Stimulated activated CD8-positive, alpha-beta memory T cell treated with anti-CD3 and anti-CD28 coated beads, Interleukin-2, amount 100 ng/mL, for 1 hour (primary cell): ENCODE results near the gene TEAD1.

Source experiments
- DNase-seq, 2 donors: peaks; one replicate each; pipeline ENCODE4 v3.0.0-alpha.2; 2020; ENCODE audit warnings: low read depth in 2 of 2

Gene TEAD1

GRCh38 chr11:12834166-12834565, 159.9 kb downstream of the TEAD1 start:
- no peak for DNase-seq

DNA sequence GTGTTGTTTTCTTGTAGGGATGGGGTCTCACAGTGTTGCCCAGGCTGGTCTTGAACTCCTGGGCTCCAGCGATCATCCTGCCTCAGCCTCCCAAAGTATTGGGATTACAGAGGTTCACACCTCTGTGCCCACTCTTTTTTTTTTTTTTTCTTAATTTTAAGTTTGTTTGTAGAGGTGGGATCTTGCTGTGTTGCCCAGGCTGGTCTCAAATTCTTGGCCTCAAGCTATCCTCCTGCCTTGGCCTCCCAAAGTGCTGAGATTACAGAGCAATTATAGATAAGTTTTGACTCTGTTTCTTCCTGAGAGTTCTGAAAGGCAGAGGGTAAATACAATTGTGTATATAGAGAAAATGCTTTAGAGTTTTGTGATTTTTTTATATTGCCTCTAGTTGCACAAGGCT, 160.4 kb downstream of the TEAD1 start:
- no peak for DNase-seq

GRCh38 chr11:12835286-12835685, 161.1 kb downstream of the TEAD1 start:
- DNase-seq: no peak

DNA sequence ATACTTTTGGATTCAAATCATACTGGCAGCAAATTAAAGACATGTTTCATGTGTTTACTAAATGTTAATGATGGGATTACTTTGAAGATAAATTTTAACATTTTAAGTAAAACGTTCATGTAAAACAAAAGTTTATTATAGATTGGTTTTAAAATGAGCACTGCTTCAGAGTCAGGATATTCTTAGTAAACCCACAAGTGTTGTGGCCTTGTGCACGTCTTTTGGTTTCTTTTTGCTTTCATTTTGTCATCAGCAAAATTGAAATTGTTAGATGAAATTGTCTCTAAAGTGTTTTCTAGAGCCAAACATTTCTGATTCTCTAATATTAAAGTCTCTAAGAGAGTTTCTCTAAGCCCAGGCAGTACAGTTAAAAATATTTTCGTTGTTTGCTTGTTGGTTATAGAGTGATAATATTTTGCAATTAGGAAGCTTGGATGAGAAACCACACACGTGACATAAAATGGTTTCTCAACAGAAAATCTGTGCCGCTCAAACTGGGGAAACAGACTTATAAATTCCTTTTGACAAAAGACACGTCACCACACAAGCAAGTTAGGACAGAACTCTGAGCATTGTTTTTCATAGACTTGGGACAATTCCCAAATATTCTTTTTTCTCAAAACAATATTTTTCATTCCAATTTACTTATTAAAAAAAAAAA, 164.4 kb downstream of the TEAD1 start:
- DNase-seq: no peak

- DNase-seq: no peak
These were observed 166.8 kb downstream of the TEAD1 start for GRCh38 chr11:12840871-12841660.

DNA sequence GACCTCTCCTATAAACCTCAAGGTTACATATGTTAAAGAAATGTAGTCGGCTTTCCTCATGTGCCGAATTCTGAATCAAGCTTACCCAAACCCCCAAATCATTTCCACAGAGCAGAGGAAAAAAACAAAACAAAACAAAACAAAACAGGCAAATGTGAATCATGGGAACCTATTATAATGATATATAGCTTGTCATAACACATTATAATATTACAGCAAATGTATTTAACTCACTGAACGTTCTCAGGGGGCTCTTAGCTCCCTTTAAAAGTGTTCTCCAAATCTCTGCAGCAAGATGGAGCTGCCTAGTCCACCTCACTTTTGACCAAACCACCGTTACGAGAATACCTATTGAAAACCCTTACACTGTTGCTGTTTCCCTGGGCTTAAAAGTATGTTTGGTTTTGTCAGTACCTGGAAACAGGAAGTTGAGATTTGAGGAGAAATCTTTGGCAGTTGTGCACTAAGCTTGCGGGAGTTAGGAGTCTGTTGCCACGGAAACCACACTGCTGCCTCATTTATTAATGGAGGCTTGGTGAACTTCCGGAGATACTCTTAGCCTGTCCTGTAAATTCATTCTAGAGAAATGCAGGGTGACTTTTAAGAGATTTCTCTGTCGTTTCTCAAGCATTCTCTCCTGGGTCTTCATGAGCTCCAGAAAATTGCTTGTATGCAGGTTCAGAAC, 167.9 kb downstream of the TEAD1 start:
- no peak for DNase-seq

- no peak for DNase-seq
These were observed 168.9 kb downstream of the TEAD1 start for GRCh38 chr11:12842933-12843636.

- no peak for DNase-seq
These were observed 170.9 kb downstream of the TEAD1 start for GRCh38 chr11:12845163-12845562.

- no peak for DNase-seq
These were observed 171.6 kb downstream of the TEAD1 start for GRCh38 chr11:12845739-12846358.

GRCh38 chr11:12846786-12847615, 172.8 kb downstream of the TEAD1 start:
- no peak for DNase-seq

DNA sequence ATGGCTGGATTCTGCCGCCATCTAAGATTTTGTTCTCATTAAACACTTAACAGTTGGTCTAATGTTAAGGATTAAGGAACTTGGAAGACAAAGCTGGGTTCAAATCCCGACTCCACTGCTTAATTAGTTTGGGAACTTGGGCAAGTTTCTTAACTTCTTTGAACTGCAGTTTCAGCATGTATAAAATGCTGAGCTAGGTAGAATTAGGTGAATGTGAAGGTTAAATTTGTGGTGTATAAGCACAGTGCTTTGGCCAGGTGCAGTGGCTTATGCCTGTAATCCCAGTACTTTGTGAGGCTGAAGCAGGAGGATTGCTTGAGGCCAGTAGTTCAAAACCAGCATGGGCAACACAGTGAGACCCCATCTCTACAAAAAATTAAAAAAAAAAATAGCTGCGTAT, 174.2 kb downstream of the TEAD1 start:
- no peak for DNase-seq

DNA sequence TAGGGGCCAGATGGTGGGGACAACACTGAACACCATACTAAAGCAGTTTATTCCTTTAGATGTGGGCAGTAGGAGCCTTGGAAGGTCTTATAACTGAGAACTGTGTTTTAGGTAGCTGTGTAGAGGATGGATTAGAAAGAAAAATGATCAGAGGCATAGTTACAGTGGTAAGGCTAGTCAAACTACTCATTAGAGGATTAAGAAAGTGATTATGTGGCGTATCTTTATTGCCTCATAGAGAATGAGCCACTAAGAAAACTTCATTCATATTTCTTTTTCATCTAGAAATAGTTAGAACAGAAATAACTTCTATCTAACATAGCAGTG, 179.1 kb downstream of the TEAD1 start:
- DNase-seq: no peak

DNA sequence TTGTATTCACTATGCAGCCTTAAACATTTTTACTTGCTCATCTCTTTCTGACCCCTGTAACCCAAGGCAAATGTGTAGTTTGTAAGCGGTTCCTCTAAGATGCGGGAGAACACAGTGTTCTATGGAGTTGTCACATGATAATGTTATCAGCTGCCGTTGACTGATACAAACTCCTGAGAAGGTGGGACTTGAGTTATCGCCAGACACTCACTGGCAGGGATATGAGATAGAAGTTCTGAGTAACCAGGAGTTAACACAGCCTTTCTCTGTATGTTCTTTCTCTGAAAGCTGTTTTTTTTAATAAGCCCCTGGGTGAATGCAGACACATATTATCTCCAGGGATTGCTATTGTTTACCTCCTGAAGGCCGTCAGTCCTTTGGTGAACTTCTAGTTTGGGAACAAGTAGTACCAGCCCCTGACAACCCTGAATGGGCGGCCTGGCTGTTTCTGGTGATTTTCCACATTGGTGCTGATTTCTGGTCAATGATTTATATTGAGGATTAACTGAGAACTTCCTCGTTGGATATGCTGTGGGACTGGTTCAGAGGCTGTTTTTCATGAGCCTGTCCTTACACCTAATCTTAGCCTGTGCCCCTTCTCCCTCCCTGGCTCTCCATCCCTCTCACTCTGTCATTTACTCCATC, 179.6 kb downstream of the TEAD1 start:
- DNase-seq: no peak

DNA sequence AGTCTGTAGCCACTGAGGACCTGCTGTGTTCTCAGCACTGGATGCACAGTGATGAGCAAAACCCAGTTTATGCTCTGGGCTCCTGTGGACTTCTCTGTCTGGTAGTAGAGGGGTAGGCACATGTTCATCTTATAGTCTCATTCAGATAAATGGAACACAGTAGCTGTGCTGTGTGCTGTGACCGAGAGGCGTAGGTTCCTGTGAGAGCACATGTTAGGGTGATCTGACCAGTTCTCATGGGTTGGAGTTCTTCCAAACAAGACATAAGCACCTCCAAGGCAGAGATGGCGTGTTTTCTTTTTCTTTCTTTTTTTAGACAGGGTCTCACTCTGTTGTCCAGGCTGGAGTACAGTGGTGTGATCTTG, 180.1 kb downstream of the TEAD1 start:
- DNase-seq: no peak

DNA sequence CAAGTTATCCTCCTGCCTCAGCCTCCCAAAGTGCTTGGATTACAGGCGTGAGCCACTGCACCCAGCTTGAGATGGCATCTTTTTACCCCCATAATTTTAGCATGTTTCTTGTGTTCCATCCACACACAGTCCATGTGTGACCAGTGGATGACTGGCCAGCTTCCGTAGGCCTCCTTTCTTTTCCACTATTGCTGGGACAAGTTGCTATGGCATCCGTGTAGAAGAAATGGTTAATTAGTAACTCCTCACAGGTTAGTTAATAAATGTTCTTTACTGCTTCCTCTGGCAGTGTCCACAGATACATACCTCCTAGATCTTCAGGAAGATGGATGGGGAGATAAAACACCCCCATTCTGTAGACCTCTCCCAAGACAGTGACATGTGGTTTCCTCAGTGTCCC, 180.6 kb downstream of the TEAD1 start:
- no peak for DNase-seq

DNA sequence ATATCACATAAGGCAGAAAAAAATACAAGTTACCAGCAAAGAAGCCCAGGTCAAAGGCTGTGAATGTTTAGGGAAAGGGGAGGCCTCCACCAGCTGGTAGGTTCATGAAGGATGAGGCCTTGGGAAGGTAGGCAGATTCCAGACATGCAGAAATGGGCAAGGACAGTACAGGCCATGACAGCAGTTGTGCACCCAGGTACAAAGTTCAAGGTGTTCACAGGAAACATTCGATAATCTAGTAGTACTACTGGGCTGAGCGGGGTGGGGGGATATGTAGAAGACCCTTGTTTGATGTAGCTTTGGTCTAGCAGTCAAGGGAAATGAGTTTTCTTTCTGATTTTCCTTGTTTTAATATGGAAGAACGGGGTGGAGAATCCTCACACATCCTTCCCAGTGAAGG, 182.1 kb downstream of the TEAD1 start:
- DNase-seq: no peak

- DNase-seq: no peak
These were observed 183.4 kb downstream of the TEAD1 start for GRCh38 chr11:12857572-12857971.

- DNase-seq: no peak
These were observed 185.8 kb downstream of the TEAD1 start for GRCh38 chr11:12859872-12860657.

DNA sequence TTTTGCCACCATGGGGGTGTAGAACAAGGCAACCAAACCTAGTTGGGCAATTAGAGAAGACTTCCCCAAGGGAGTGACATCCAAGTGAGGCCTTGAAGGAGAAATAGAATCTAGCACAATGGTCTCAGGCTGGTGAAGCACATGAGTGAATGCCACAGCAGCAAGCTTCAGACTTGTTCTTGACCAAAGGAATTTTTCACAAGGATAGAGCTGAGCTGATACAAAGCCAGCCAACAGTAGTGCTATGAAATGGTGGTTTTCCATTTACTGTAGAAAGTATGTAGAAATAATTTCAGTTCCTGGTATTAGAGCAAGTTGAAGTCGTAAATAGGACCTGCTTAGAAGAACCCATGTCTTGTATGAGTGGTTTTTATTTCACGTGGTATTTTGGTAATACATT, 186.6 kb downstream of the TEAD1 start:
- DNase-seq: no peak
